ENCODE data around the gene RSPO3.
A peak's percentile ranks its signal among the peaks of the same experiment; 100 is the strongest.

Gene RSPO3

DNA sequence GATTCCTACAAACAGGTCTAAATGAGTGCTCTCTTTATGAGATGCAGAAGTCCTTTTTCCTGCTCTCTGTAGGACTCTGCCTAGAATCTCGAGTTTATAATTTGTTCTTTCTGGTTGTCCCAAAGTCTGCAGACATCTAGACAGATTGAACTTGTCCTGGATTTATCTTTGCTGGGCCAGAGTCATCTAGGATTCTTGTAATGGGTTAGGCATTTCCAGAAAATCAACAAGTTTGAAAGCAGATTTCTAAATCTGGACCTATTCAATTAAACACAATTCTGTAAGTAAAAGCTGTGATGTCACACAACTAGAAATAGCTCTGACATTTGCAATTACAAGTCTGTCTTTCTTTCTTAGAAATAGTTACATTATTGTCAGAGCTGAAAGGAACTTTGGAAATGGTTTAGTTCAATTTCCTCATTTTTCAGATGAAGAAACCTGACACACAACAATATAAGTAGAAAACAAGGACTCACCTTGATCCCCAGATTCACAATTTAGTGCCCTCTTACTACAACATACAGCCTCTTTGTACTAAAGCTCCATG is 4.2 kb upstream of the RSPO3 start:
- DNase-seq: no peak

GRCh38 chr6:127115084-127115655 is 3.3 kb upstream of the RSPO3 start:
- DNase-seq: no peak

- no peak for DNase-seq
Observed at GRCh38 chr6:127115746-127116145, 2.7 kb upstream of the RSPO3 start.

DNA sequence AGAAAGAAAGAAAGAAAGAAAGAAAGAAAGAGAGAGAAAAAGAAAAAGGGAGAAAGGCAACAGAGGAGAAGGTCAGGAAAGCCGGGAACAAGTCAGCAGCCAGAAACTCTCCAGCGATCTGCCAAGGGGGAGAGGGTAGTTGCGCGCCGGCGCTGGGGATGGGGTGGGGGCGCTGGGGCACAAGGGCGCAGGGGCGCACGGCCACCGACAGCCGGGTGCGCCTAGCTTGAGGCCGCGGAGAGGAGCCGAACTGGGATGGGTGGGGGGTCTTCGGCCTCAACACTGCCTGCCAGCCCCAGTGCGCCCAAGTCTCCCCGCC is 533 bp upstream of the RSPO3 start:
- DNase-seq: no peak

GRCh38 chr6:127119102-127120022 is 891 bp downstream of the RSPO3 start:
- peak; percentile 27 to 45 for DNase-seq

DNA sequence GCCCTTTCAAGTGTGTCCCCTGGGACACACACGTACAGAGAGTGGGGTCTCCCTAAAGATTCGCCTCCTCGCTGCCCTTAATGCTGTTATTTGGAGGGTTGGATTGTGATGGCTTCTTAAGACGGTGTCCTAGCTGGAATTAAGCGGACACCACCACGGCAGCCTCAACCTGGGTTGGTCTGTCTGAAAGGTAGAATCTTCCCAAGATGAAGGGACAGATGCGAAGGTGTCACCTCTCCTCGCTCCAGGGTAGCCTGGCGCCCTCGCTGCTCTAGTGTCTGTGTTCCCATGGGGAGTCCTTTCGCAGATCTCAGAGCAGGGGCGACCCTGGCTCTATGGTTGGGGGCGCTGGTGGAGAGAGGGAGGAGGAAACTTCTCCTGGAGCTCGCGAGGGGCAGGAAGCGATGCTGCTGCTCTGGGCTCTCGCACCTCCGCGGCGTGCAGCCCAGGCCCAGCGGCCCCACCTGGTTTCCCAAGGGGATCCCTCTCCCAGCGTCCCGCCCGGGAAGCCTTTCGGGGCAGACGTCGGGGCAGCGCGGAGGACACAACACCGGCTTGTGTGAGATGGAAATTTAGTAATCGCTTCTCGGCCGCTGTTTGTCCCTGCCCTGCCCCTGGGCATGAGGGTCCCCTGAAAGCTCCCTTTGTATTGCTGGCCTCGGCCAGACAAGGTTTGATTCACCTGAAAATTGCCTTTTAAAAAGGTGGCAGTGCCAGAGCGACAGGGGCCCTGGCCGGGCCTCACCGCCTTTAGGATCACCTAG is 1.7 kb downstream of the RSPO3 start:
- DNase-seq: peak; percentile 22 to 33

DNA sequence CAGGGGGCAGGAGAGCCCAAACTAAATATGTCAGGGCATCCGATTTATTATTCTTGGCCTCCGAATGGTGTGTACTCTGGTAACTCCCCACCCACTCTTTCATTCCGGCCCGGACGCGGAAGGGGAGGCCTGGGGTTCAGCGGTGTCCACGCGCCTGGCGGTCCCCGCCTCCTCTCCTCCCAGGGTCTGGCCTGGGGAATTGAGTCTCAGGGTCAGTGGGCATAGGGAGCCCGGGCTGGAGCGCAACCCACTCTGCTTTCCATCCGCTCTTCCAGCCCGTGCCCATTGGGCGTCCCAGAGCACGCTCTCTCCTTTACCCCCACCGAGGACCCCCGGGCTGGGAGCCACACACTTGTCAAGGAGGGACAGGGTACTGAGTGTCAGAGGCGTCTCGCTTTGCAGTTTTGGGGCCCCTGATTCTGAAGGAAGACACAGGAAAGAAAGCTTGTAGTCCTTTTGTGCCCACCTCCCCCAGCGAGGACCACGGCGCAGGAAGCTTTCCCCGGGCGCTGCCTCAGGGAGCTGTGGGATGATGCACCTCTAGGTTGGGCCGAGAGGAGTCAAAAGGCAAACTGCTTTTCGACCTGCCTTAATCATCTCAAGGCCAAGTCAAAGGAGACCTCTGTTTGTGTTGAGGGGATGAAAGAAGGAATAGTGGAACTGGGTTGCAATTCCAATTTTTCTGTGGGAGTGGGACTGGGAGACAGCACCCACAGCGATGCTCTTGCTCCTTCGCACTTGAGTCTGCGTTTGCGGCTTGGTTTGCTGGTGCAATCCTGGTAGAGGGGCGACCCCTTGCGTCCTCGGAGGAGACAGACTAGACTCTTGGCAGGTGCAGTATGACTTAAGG is 2.5 kb downstream of the RSPO3 start:
- peak; percentile 82 to 84 for DNase-seq

DNA sequence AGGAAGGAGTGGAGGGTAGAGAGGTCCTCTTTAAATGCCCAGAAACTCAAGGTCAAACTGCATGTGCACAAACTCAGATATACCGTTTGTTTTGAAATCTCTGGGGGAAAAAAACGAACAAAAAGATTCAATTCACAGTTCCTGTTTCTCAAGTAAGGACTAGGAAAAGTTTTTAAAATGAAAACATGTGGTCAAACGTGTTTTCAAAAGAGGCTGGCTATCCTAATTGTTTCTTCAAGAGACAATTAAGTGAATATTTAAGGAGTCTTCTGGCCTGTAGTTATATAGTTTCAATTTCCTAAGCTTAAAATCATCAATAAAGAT is 3.1 kb downstream of the RSPO3 start:
- DNase-seq: no peak

DNA sequence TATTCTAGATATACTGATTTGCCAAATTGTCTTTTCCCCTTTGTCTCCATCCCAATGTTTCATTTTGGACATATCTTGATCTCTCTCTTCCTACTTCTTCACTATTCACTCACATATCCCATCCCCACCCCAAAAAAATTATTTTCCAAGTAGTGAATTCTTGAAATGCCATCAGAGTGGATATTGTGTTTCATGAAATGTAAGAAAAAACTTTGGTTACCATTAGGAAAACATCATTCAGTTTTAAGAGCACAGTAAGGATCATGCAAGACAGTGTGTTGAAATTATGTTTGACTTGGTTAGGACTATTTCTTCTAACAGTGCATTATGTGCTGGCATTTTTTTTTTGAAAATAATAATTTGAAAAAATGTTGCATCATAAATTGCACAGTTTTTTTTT is 5.7 kb downstream of the RSPO3 start:
- DNase-seq: no peak

DNA sequence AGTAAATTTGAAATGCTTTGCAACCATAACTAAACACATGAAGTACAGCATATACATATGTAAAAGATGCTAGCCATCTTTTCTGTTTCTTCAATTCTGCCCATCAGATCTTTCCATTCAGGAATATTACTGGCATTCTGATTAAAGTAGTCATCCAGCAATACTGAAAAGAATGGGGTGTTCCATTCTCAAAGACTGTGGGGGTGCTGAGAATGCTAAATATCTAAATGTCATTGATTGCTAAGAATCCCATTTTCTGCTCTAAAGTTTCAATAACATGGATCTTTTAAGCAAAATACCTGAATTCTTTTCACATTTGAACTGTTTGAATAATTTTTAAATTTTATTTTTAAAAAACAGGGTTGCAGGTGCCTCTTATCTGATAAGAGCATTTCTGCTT is 6.2 kb downstream of the RSPO3 start:
- DNase-seq: no peak

DNA sequence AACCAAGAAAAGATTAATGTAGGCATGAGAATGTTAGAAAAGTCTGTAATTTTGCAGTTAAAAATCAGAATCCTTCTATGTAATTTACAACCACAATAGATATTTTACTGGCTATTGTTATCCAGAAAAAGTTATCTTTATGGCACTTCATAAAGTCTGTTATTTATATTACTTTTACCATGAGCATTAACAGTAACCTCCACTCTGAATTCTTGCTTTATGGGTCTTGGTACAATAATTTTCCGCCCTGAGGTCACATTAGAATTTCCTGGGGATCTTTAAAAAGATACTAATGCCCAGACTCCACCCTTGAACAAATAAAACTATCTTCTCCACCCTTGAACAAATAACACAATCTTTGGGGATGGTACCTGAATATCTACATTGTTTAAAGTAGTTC is 9.6 kb downstream of the RSPO3 start:
- DNase-seq: no peak

DNA sequence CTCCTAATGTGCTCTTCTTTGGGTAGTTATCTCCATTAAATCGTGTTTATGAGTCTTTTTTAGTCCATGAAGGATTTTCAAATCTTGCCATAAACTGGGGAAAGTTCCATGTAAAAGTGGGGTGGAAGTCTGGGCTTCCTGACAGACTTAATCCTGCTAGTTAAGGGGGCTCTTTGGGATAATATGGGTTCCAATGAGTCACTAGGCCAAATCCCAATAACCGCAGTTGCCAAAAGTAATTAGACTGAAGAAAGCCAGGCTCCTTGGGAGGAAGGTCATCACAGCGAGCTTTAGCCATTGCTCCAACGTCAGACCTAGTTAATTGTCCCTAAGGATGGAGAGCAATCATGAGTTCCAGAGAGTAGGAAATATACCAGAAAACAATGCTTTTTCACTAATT is 10.8 kb downstream of the RSPO3 start:
- DNase-seq: no peak

GRCh38 chr6:127131275-127131674 is 12.8 kb downstream of the RSPO3 start:
- DNase-seq: no peak

- DNase-seq: no peak
Observed at GRCh38 chr6:127131772-127132376, 13.4 kb downstream of the RSPO3 start.

DNA sequence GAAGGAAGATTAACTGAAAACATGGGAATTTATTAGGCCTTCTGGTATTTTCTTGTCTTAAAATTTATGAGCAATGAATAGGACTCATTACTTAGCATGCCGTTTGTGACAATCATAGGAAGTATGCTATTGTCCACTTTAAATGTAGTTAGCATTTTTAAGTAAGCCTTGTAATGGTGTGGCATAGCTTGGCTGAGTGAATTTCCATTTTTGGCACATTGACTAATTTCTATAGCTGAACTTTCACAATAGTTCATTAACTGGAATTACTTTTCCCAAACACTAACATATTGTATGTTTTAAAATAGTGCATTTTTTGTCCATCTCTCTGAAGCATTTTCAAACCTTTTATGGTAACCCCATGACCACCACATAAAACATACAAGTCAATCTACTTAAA is 15.7 kb downstream of the RSPO3 start:
- DNase-seq: no peak

DNA sequence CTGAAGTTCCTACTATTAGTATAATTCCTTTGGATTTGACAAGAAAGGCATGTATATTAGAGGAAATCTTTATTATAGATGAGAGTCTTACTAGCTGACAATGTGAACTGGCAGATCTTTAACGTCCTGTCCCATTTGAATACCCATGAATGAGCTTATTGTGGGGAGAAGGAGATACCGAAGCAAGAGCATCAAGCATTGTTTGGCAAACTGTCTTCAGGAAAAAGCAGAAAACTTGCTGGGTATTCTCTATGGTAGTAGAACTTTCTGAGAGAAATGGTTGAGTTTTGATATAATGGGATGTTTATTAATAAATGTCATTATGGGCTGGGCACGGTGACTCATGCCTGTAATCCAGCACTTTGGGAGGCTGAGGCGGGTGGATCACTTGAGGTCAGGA is 18.3 kb downstream of the RSPO3 start:
- DNase-seq: no peak

- DNase-seq: no peak
Observed at GRCh38 chr6:127146932-127147331, 28.5 kb downstream of the RSPO3 start.

DNA sequence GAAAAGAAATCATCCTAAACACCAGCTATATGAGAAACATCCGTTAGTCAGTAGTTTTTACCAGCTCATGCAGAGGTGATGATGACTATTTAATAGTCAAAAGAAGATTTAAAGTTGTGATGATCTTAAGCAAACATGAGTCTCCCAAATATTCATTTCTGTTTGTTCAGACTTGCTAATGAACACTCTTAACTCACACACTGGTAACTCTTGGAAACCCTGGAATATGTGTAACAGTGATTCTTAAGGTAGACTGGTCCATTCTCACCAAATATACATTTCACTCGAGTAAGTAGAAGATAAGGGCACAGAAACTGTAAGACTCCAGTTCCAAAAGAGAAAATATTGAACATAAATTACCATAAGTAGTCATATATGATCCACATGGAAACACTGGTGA is 29.1 kb downstream of the RSPO3 start:
- DNase-seq: no peak

- no peak for DNase-seq
Observed at GRCh38 chr6:127148511-127148910, 30.0 kb downstream of the RSPO3 start.

DNA sequence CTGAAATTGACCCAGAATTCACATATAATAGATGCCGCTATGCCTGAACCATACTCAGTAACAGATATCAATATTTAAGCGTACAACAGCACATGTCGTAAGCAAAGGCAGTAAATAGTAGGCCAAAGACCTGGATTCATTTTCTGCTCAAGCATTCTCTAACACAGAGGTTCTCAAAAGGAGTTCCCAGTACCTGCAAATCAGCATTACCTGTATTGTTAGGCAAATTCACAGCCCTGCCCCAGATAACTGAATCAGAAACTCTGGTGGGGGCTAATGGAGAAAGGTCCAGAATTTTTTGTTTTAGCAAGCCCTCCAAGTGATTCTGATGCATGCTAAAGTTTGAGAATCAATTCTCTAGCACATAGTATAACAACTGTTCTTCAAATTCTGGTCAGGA is 36.0 kb downstream of the RSPO3 start:
- no peak for DNase-seq

GRCh38 chr6:127160484-127160883 is 42.0 kb downstream of the RSPO3 start:
- DNase-seq: no peak

GRCh38 chr6:127162836-127163235 is 44.4 kb downstream of the RSPO3 start:
- no peak for DNase-seq

- no peak for DNase-seq
Observed at GRCh38 chr6:127164036-127164435, 45.6 kb downstream of the RSPO3 start.
